GM19372 (cell line): ENCODE data around the gene OAT.
"Not testable (repeated sequence)": the region's sequence is repeated elsewhere in the genome, so short reads cannot be mapped to it uniquely, and the experiment has no call there.

Experiments used
- ATAC-seq: cut with Tn5 transposase; IDR thresholded peaks from one replicate; pipeline ENCODE4 v1.9.1; 2021; ENCODE audit warnings: mild to moderate bottlenecking, low read depth, moderate library complexity; ENCODE audit not compliant: unreplicated experiment

The OAT gene

DNA sequence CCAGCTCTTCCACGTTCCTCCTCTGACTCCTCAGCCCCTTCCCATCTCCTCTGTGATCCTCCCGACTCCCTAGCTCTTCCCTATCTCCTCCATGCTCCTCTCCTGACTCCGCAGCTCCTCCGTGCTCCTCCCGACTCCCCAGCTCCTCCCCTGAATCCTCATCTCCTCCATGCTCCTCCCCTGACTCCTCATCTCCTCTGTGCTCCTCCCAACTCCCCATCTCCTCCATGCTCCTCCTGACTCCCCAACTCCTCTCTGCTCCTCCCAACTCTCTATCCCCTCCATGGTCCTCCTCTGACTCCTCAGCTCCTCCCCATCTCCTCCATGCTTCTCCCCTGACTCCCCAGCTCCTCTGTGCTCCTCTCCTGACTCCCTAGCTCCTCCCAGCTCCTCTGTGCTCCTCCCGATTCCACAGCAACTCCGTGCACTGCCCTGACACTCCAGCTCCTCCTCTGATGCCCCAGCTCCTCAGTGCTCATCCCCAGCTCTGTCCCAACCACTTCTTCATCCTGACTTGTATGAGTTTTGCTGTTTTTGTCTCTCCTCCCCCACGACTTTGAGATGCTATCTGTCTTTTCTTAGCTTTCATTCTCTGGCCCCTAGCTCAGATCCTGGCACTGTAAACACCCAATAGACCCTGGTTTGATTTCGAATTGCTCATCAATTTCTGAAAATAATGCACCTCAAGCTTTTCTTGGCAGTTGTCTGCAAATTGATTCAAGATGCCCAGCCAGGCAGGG, 38.3 kb downstream of the OAT start:
- no peak for ATAC-seq

GRCh38 chr10:124379609-124380193, 39.0 kb downstream of the OAT start:
- no peak for ATAC-seq

GRCh38 chr10:124378881-124379471, 39.7 kb downstream of the OAT start:
- no peak for ATAC-seq

- ATAC-seq = no peak
Observed at GRCh38 chr10:124378271-124378670, 40.5 kb downstream of the OAT start.

DNA sequence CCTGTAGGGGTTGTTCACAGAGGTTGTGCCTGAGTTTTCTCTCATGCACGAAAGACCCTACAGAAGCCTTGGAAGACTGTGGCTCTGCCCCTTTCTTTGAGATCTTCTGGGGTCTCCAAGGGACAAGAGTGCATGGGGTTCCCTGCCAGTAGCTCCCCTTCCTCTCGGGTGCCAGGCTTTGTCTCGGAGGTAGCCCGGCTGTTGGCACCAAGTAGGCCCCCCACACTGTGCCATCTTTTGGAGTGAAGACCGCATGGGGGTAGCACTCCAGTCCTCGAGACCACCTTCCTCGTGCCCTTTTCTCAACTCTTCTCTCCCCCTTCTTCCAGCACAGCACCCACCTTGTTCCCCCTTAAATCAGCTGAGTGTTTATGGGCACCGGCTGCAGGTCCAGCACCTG, 41.6 kb downstream of the OAT start:
- no peak for ATAC-seq

DNA sequence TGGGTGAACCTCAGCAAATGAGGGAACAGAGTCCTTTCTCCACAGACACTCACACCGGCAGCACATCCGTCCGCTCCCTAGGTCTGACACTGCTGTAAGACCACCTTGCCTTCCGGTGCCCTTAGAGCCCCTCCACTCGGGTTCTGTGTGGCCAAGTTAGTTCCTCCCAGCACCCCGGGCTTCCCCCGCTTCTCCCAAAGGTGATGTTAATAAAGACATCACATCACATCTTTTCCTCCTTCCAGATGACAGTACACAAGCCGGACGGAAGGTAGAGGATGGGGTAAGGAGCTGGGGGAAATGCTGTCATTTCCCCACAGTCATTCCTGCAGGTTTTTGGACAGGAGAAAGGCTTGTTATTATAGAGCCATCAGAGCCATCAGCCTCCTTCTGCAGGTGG, 42.3 kb downstream of the OAT start:
- ATAC-seq = no peak

GRCh38 chr10:124375691-124376090, 43.0 kb downstream of the OAT start:
- ATAC-seq = no peak

DNA sequence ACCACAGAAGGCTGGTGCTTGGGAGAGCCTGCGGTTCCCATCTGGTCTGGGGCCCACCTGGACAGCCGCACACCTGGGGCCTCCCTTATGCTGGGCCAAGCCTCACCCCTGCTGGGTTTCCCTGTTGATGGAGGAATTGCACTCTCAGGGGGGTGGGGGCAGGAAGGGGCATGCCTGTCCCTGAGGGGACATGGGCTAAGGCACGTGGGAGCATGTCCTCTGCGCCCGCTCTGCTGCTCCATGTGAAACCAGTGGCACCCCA, 43.4 kb downstream of the OAT start:
- ATAC-seq = no peak

- no peak for ATAC-seq
Observed at GRCh38 chr10:124374535-124375352, 44.0 kb downstream of the OAT start.

- ATAC-seq = no peak
Observed at GRCh38 chr10:124372899-124373298, 45.8 kb downstream of the OAT start.

DNA sequence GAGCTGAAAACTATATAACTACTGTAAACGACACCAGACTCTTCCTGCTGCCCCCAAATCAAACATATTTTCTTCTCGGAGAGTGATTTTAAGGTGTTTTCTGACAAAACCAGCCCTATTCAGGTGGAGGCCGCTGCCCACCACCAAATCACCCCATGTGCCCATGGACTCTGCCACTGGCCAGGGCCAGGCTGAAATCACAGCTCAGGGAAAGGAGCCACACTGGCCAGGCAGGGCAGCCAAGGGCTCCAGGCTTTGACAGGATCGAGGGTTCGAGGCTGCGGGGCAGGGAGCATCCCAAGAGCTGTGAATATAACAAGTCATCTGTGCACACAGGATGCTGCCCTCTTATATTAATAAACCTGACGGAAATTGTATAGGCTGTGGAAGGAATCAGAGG, 48.3 kb downstream of the OAT start:
- ATAC-seq = no peak

GRCh38 chr10:124369986-124370385, 48.7 kb downstream of the OAT start:
- no peak for ATAC-seq

GRCh38 chr10:124369533-124369932, 49.2 kb downstream of the OAT start:
- ATAC-seq = not testable (repeated sequence)

GRCh38 chr10:124369066-124369465, 49.7 kb downstream of the OAT start:
- no peak for ATAC-seq

DNA sequence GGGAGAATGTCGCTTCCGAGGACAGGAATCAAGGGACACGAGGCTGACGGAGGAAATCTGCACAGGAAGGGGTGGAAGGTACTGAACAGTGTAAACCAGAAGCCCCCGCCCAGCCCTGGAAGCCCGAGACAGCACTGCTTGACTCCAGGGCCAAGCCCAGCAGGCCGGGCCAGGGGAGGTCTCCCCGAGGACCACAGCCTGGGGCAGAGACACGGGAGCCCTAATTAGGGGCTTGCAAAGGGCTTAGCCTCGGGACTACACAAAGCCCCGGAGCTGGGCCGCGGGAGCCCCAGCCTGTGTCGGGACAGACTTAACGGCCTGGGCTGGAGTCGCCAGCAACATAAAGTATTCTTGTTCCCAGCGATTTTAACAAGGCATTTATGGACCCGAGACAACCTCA, 50.8 kb downstream of the OAT start:
- ATAC-seq = no peak

- ATAC-seq = no peak
Observed at GRCh38 chr10:124367414-124367813, 51.3 kb downstream of the OAT start.

- no peak for ATAC-seq
Observed at GRCh38 chr10:124366825-124367224, 51.9 kb downstream of the OAT start.

DNA sequence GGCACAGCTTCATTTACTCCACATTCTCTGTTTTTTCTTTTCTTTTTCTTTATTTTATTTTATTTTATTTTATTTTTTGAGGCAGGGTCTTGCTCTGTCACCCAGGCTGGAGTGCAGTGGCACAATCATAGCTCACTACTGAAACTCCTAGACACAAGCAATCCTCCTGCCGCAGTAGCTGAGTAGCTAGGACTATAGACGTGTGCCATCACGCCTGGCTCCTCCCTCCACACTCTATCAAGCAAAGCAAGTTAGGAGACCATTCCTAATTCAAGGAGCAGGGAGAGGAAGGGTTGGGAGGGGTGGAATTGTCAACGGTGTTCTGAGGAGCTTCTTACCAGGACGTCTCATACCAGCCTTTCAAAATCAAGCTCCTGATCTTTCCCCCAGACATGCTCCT, 52.4 kb downstream of the OAT start:
- no peak for ATAC-seq

DNA sequence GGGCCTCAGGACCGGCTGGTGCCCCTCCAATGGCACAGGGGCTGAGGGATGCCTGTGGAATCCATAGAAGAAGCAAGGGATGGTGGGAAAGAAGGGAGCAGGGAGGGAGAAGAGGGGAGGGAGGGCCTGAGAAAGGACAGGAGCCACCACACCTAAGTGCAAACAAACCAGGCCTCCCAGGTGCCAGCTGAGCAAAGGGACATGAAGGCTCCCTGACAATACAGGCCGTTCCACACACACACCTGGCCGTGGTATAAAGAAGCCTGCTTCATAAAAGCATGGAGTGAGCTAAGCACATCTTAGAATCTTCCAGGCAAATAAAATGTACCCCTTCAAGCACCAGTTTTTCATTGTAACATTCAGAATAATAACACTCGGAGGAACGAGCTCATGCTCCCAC, 54.0 kb downstream of the OAT start:
- no peak for ATAC-seq

DNA sequence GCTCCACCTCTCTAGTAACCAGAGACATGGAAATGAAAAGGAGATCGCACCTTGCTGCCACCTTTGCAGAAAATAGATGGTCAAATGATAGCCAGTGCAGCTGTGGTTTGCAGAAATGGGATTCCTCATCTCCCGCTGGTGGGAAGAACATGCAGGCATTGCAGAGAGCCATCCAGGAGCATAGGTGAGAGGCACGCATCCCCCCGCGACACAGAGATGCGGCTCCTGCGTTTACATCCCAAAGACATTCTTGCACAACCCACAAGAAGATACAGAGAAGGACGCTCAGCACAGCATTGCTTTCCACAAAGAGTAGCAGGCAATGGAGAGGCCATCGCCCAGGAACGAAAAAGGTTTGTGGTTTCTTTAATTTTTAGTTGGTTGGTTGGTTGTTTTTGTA, 56.2 kb downstream of the OAT start:
- ATAC-seq = no peak

DNA sequence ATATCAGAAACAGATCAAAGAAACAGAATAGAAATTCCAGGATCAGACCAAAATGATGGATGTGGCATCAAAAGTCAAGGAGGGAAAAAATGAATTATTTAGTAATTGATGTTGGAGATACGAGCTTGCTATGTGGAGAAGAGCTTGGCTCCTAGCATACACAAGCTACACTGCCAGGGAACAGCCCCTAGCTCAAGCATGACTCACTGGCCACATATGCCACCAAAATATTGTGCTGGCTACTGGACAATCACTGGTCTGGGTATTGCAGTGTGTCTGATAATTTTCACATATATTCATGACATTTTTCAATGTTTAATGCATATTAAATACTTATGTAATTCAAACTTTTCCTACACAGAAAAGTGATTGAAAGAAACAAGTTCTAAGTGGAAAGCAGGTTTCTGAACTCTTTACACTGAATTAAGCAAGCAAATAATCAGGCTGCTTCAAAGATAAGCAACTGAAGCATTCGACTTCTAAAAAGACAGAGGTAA, 59.3 kb downstream of the OAT start:
- no peak for ATAC-seq

DNA sequence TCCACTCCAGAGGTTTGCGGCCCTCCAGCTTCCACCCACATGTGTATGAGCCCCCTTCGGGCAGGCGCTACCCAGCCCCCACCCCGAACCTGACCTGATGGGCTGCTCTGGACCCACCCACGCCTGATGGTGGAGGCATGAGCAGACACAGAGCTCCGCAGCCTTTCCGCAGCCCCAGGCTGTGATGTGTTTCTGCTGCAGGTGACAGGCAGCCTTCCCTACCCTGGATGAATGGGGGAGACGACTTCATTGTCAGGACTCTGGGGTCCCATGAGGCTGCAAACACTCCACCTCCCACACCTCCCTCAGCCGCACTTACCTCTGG, 61.2 kb downstream of the OAT start:
- no peak for ATAC-seq
